Astrocyte of the spinal cord (primary cell): Measurements from ENCODE around the gene EPM2A.

Source experiments
- DNase-seq: peaks from one replicate; pipeline ENCODE4 v3.0.0; 2011; ENCODE audit warnings: low read depth, low spot score
- H3K4me3 ChIP-seq: 2 replicates; pipeline ENCODE4 v1.5.1; 2011; ENCODE audit warnings: low read depth, mild to moderate bottlenecking, low read length, moderate library complexity
- CTCF ChIP-seq: IDR thresholded peaks from 2 replicates; pipeline ENCODE4 v1.5.1; 2012; ENCODE audit warnings: low read depth, mild to moderate bottlenecking, low read length, inconsistent platforms
- in situ Hi-C: cut with HindIII; loops from 2 replicates; pipeline ENCODE4 v1.10.0; 2017; ENCODE audit warnings: low sequenced_read_pairs

The EPM2A gene

GRCh38 chr6:145689529-145689928 lies 45.8 kb downstream of the EPM2A start:
- H3K4me3 ChIP-seq, result no peak overlapping the region
- no peak for DNase-seq
- in situ Hi-C loops, result no loop called here
- TF ChIP-seq CTCF, result no peak

GRCh38 chr6:145688493-145688905 lies 46.8 kb downstream of the EPM2A start:
- H3K4me3 ChIP-seq, result no peak overlapping the region
- peak; percentile 81 for DNase-seq
- in situ Hi-C loops, result no loop called here
- no peak for TF ChIP-seq CTCF

- H3K4me3 ChIP-seq, result no peak overlapping the region
- DNase-seq, result no peak
- in situ Hi-C loops, result no loop called here
- no peak for TF ChIP-seq CTCF
Measured at GRCh38 chr6:145685932-145686331, 49.4 kb downstream of the EPM2A start.

- DNase-seq, result no peak
- no peak for TF ChIP-seq CTCF
- H3K4me3 ChIP-seq, result no peak overlapping the region
- in situ Hi-C loops, result no loop called here
Measured at GRCh38 chr6:145681965-145682364, 53.4 kb downstream of the EPM2A start.

- no peak for TF ChIP-seq CTCF
- no peak for DNase-seq
- no peak overlapping the region for H3K4me3 ChIP-seq
- in situ Hi-C loops, result no loop called here
Measured at GRCh38 chr6:145673504-145673903, 61.8 kb downstream of the EPM2A start.

GRCh38 chr6:145670311-145670710 lies 65.0 kb downstream of the EPM2A start:
- in situ Hi-C loops, result no loop called here
- DNase-seq, result no peak
- no peak overlapping the region for H3K4me3 ChIP-seq
- TF ChIP-seq CTCF, result no peak

GRCh38 chr6:145669627-145670034 lies 65.7 kb downstream of the EPM2A start:
- no peak for TF ChIP-seq CTCF
- DNase-seq, result peak; percentile 74
- in situ Hi-C loops, result no loop called here
- H3K4me3 ChIP-seq, result no peak overlapping the region
